HG03159 (cell line): ENCODE measurements around the gene TAP1.
"Not testable (repeated sequence)": the region's sequence is repeated elsewhere in the genome, so short reads cannot be mapped to it uniquely, and the experiment has no call there.

Experiments used
- ATAC-seq: cut with Tn5 transposase; IDR thresholded peaks from one replicate; pipeline ENCODE4 v1.9.1; 2021; ENCODE audit warnings: mild to moderate bottlenecking, moderate library complexity; ENCODE audit not compliant: unreplicated experiment

The TAP1 gene, protein sequence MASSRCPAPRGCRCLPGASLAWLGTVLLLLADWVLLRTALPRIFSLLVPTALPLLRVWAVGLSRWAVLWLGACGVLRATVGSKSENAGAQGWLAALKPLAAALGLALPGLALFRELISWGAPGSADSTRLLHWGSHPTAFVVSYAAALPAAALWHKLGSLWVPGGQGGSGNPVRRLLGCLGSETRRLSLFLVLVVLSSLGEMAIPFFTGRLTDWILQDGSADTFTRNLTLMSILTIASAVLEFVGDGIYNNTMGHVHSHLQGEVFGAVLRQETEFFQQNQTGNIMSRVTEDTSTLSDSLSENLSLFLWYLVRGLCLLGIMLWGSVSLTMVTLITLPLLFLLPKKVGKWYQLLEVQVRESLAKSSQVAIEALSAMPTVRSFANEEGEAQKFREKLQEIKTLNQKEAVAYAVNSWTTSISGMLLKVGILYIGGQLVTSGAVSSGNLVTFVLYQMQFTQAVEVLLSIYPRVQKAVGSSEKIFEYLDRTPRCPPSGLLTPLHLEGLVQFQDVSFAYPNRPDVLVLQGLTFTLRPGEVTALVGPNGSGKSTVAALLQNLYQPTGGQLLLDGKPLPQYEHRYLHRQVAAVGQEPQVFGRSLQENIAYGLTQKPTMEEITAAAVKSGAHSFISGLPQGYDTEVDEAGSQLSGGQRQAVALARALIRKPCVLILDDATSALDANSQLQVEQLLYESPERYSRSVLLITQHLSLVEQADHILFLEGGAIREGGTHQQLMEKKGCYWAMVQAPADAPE

DNA sequence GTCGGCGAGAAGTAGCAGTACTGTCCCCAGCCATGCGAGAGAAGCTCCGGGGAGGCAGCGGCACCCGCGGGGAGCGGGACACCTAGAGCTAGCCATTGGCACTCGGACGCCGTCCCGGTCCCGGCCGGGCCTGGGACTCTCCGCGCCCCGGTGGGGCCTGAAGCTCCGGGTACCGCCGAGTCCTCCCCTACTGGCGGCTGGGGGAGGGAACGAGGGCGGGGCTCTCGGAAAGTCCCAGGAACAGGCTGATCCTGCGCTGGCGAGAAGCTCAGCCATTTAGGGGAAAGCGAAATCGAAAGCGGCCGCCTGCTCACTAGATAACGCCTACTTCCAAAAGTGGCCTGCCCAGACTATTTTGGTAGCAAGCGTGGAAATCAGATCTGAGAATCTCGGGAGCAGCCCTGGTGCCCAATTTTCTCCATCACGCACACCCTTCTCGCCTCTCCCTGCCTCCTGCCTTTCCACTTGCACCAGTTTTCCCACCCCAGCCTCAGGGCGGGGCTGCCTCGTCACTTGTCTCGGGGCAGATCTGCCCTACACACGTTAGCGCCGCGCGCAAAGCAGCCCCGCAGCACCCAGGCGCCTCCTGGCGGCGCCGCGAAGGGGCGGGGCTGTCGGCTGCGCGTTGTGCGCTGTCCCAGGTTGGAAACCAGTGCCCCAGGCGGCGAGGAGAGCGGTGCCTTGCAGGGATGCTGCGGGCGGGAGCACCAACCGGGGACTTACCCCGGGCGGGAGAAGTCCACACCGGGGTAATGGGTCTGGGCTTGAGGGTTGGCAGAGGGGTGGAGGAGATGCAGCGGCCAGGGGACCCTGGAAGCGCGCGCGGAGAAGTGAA lies at the start of gene TAP1, which contains the start of gene PSMB9:
Gene TAP1 (minus strand): TSS at position 164 of the 835 bp plus-strand sequence. CDS start 68 bp downstream, at position 96.
Gene PSMB9 (plus strand): TSS at position 652 of the 835 bp plus-strand sequence. CDS start 38 bp downstream, at position 690.
- peak; percentile 73 for ATAC-seq

- no peak for ATAC-seq
These were observed 41.5 kb upstream of the TAP1 start for GRCh38 chr6:32895006-32895345.

- ATAC-seq, result peak; percentile 97
These were observed 40.8 kb upstream of the TAP1 start for GRCh38 chr6:32894085-32895005.

DNA sequence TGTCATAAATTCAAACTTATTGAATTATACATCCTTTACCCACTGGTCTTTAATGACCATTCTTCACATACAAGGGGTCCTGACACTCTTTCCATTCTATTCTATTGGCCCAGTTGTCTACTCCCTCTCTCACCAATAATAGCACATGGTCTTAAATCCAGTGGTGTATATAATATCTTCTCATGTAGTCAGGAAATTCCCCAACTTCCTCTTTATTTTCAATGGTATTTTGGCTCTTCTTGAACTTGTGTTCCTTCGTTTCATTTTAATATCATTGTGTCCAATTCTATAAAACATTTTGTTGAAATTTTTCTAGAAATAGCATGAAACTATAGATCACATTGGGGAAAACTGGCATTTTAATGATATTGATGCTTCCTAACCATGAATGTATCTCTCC lies 37.3 kb upstream of the TAP1 start:
- ATAC-seq, result no peak

DNA sequence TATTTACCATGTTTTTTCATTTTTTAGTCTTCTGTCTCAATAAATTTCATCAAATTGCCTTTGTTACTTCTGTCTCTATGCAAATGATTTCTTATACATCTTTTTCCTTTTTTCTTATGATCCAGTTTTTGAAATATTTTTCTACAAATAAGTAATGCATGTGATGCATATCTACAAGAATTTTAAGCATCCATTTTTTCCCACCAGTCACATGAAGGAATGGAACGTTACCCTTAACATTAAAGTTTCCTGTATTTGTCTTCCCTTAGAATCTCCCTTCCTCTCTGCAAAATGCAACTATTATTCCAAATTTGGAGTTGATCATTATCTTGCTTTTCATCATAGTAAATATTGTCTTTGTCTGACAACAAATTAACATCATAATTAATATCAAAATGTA lies 36.0 kb upstream of the TAP1 start:
- no peak for ATAC-seq

DNA sequence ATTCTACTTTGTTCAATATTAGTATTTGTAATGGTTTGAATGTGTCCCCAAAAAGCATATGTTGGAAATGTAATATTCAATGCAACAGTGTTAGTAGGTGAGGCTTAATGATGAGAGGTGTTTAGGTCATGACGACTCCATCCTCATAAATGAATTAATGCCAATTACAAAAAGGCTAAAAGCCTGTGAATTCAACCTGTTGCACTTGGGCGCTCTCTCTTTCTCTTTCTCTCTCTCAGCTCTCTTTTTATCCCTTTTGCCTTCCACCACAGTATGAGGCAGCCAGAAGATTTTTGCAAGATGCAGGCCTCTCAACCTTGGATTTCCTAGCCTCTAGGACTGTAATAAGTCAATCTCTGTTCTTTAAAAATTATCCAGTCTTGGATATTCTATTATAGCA lies 35.1 kb upstream of the TAP1 start:
- ATAC-seq, result no peak

- no peak for ATAC-seq
These were observed 34.1 kb upstream of the TAP1 start for GRCh38 chr6:32887616-32888015.

DNA sequence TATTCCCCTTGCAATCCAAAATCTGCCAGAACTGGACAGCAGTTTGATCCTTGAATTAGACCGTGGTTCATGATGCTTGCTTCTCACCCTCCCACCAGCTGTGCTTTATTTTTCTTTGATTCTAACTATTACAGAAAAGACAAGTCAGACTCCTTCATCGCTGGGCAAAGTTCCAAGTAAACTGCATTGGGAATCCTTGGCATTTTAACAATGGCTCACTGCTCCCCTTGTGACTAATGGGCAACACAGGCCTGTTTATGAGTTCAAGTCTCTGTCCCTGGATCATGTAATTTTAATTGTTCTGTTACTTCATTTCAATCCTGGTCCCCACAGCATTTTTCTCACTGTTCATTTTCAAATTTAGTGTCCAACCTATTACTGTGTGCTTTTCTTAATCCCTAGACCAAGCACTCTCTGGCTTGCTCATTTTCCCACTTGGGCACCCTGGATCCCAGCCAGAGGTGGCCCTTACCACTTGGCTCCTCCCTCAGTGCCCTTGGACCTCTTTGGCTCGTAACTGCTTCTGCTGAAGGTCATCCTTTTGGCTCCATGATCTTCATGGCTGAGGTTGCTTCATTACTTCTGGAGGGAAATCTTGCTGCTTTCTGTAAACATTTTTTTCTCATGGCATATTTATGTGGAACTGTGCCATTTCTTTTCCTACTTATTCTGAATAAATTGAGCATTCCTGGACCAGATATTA lies 33.3 kb upstream of the TAP1 start:
- ATAC-seq, result no peak

GRCh38 chr6:32885698-32886286 lies 32.3 kb upstream of the TAP1 start:
- ATAC-seq, result no peak

DNA sequence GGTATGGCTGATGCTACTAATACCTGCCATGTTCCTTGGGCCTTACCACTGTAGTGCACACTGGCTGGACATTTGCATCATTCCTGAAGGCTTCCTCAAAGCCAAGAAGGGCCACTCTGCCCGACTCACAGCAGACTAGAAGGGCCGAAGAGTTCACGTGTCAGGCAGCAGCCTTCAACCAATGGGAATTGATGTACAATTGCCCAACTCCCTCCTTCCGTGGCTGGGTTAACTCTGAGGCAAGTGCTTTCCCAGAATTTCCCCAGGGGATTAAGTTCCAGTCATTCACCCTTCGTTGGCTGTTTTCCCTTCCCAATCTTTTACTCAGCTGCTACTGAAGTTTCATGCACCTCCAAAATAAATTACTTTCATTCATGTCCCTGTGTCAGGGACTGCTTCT lies 30.3 kb upstream of the TAP1 start:
- ATAC-seq, result no peak

GRCh38 chr6:32882879-32883250 lies 29.4 kb upstream of the TAP1 start:
- ATAC-seq, result no peak

DNA sequence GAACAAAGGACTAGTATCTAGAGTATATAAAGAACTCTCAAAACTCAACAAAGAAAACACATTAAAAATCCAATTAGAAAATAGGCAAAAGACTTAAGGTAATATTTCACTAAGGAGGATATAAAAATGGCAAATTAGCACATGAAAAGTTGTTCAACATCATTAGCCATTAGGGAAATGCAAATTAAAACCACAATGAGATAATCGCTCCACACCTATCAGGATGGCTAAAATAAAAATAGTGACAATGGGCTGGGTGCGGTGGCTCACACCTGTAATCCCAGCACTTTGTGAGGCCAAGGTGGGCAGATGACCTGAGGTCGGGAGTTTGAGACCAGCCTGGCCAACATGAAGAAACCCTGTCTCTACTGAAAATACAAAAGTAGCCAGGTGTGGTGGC lies 27.5 kb upstream of the TAP1 start:
- not testable (repeated sequence) for ATAC-seq

DNA sequence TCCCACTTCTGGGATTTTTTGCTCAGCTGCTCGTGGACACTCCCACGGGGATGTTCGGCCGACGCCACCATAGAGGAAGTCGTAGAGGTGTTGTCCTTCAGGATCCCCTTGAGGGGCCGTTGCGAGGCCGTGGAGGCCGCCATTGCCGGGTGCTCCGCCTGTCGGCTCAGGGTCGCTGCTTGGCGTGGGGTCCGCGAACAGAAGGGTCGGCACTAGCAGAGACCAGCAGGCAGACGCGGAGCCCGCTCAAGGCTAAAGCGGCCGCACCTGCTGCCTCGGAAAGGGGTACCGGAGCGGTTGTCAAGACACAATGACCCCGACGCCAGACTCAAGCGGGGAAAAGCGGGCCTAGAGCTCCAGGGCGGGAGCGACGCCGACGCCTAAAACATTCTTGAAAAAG lies 26.2 kb upstream of the TAP1 start:
- no peak for ATAC-seq

- ATAC-seq, result no peak
These were observed 23.1 kb upstream of the TAP1 start for GRCh38 chr6:32876603-32877002.

DNA sequence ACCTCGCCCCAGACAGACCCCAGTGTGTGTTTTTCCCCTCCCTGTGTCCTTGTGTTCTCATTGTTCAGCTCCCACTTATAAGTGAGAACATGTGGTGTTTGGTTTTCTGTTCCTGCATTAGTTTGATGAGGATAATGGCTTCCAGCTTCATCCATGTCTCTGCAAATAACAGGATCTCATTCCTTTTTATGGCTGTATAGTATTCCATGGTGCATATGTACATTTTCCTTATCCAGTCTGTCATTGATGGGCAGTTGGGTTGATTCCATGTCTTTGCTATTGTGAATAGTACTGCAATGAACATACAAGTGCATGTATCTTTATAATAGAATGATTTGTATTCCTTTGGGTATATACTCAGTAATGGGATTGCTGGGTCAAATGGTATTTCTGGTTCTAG lies 20.4 kb upstream of the TAP1 start:
- not testable (repeated sequence) for ATAC-seq

GRCh38 chr6:32868257-32868788 lies 14.8 kb upstream of the TAP1 start:
- no peak for ATAC-seq

GRCh38 chr6:32867554-32868256 lies 14.2 kb upstream of the TAP1 start:
- ATAC-seq, result no peak

DNA sequence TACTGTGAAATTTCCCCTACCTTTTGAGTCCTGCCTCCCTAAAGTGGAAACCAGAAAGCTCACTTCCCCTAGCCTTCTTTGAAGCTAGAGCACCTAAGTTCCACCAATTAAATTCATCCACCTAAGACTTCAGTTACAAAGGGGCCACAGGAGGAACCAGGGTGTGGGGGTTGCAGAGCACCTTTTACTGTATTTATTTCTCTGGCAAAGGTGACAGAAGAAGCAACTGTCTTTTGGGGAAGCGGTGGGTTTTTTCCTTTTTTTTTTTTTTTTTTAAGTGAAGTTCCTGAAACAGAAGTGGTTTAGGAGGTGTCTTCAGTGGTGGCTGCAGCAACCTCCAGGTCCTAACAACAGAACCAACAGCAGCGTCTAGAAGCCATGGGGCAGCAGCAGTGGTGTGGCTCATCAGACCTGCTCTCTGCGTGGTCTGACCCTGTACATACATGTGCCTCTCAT lies 13.5 kb upstream of the TAP1 start:
- no peak for ATAC-seq
